GM23338 (cell line): ENCODE measurements around the gene AOC1. TPM values are rescaled to one million over a fixed set of nuclear protein-coding genes. Genes with fewer than 3 reads are reported as not detected.

Experiments
- EZH2phosphoT487 ChIP-seq: fragments of 200-600 bp; sonication (generic); IDR thresholded peaks from one replicate; pipeline ENCODE4 v1.8.1; 2018; ENCODE audit warnings: antibody characterized with exemption; ENCODE audit not compliant: unreplicated experiment
- JUNB ChIP-seq: IDR thresholded peaks from one replicate; pipeline ENCODE4 v1.6.1; 2016; ENCODE audit warnings: antibody characterized with exemption; ENCODE audit not compliant: unreplicated experiment
- NANOG ChIP-seq: IDR thresholded peaks from 2 replicates; pipeline ENCODE4 v1.6.1; 2016; ENCODE audit warnings: antibody characterized with exemption, borderline replicate concordance
- POLR2AphosphoS5 ChIP-seq: IDR thresholded peaks from 2 replicates; pipeline ENCODE4 v1.6.1; 2016; ENCODE audit warnings: antibody characterized with exemption, low read depth
- REST ChIP-seq: IDR thresholded peaks from one replicate; pipeline ENCODE4 v1.6.1; 2018; ENCODE audit warnings: antibody characterized with exemption; ENCODE audit not compliant: unreplicated experiment
- STAT1 ChIP-seq: IDR thresholded peaks from one replicate; pipeline ENCODE4 v1.6.1; 2016; ENCODE audit warnings: antibody characterized with exemption; ENCODE audit not compliant: unreplicated experiment
- ZNF114 ChIP-seq: fragments of 250-450 bp; sonication (Bioruptor Pico); IDR thresholded peaks from 2 replicates; pipeline ENCODE4 v1.5.0; 2020; ENCODE audit warnings: mild to moderate bottlenecking, moderate library complexity
- ZNF331 ChIP-seq: fragments of 250-450 bp; sonication (Bioruptor Pico); IDR thresholded peaks from 2 replicates; pipeline ENCODE4 v1.5.0; 2020; ENCODE audit warnings: low read depth, mild to moderate bottlenecking, moderate library complexity
- polyA plus RNA-seq: library from polyadenylated mRNA; unstranded; fragments of >200 nt; fragmentation: Nextera tagmentation; extraction: Ambion mirVana; gene quantifications from 2 replicates; pipeline ENCODE4 v1.2.1, GENCODE V29; 2016
- total RNA-seq: library from RNA; depleted of rRNA; stranded (reverse); fragments of >200 nt; shearing (Covaris generic); gene quantifications from 2 replicates; pipeline ENCODE4 v1.2.3, GENCODE V29; 2014
- TF ChIP-seq, protein P1 (sequence below): fragments of 250-450 bp; sonication (Bioruptor Pico); IDR thresholded peaks from 2 replicates; pipeline ENCODE4 v1.5.0; 2020; ENCODE audit warnings: mild to moderate bottlenecking, moderate library complexity
- TF ChIP-seq, protein P2 (sequence below), 2 experiments: fragments of 200-600 bp in 1 of 2; sonication (generic) in 1 of 2; conservative IDR thresholded peaks; 2 replicates each; pipeline versions ENCODE4 v1.5.1 to v1.6.1; 2016 to 2017; ENCODE audit warnings: antibody characterized with exemption in 2 of 2, low read depth in 2 of 2, mild to moderate bottlenecking in 2 of 2, moderate library complexity in 1 of 2

The AOC1 gene
- total and polyA plus RNA-seq, 2 experiments from 2014 or later = not detected

DNA sequence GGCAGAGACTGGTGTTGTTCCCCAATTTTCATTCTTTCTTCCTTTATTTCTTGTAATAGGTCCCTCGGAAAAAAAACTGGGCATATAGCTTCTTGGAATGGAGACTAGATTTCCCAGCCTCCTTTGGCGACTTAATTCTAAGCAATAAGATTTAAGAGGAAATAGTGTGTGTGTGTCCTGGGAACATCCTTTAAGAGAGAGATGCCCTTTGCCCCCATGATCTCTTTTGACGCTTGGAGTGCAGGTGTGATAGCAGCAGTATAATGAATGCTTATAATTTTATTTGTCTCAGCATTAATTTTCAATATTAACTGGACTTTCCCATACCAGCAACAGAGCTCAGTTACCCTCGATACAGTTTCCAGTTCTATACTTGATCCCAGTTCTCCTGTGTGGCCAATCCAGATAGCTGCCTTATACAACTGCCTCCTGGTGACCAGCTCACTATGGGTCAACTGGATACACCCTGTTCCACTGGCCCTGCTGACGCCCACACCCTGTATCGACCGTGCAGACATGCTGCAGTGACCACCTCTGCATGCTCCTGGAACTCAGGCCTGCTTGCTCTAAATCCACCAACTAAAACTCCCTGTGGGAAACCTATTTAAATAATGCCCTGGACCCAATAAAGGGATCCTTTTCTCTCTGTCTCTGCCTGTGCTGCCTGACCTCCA is 37.9 kb upstream of the AOC1 start (continued):
- TF ChIP-seq, protein P1, sequence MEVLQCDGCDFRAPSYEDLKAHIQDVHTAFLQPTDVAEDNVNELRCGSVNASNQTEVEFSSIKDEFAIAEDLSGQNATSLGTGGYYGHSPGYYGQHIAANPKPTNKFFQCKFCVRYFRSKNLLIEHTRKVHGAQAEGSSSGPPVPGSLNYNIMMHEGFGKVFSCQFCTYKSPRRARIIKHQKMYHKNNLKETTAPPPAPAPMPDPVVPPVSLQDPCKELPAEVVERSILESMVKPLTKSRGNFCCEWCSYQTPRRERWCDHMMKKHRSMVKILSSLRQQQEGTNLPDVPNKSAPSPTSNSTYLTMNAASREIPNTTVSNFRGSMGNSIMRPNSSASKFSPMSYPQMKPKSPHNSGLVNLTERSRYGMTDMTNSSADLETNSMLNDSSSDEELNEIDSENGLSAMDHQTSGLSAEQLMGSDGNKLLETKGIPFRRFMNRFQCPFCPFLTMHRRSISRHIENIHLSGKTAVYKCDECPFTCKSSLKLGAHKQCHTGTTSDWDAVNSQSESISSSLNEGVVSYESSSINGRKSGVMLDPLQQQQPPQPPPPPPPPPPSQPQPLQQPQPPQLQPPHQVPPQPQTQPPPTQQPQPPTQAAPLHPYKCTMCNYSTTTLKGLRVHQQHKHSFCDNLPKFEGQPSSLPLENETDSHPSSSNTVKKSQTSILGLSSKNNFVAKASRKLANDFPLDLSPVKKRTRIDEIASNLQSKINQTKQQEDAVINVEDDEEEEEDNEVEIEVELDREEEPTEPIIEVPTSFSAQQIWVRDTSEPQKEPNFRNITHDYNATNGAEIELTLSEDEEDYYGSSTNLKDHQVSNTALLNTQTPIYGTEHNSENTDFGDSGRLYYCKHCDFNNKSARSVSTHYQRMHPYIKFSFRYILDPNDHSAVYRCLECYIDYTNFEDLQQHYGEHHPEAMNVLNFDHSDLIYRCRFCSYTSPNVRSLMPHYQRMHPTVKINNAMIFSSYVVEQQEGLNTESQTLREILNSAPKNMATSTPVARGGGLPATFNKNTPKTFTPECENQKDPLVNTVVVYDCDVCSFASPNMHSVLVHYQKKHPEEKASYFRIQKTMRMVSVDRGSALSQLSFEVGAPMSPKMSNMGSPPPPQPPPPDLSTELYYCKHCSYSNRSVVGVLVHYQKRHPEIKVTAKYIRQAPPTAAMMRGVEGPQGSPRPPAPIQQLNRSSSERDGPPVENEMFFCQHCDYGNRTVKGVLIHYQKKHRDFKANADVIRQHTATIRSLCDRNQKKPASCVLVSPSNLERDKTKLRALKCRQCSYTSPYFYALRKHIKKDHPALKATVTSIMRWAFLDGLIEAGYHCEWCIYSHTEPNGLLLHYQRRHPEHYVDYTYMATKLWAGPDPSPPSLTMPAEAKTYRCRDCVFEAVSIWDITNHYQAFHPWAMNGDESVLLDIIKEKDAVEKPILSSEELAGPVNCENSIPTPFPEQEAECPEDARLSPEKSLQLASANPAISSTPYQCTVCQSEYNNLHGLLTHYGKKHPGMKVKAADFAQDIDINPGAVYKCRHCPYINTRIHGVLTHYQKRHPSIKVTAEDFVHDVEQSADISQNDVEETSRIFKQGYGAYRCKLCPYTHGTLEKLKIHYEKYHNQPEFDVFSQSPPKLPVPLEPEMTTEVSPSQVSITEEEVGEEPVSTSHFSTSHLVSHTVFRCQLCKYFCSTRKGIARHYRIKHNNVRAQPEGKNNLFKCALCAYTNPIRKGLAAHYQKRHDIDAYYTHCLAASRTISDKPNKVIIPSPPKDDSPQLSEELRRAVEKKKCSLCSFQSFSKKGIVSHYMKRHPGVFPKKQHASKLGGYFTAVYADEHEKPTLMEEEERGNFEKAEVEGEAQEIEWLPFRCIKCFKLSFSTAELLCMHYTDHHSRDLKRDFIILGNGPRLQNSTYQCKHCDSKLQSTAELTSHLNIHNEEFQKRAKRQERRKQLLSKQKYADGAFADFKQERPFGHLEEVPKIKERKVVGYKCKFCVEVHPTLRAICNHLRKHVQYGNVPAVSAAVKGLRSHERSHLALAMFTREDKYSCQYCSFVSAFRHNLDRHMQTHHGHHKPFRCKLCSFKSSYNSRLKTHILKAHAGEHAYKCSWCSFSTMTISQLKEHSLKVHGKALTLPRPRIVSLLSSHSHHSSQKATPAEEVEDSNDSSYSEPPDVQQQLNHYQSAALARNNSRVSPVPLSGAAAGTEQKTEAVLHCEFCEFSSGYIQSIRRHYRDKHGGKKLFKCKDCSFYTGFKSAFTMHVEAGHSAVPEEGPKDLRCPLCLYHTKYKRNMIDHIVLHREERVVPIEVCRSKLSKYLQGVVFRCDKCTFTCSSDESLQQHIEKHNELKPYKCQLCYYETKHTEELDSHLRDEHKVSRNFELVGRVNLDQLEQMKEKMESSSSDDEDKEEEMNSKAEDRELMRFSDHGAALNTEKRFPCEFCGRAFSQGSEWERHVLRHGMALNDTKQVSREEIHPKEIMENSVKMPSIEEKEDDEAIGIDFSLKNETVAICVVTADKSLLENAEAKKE = no peak
- TF ChIP-seq POLR2AphosphoS5 (no peak), ZNF331 (no peak), EZH2phosphoT487 (no peak), ZNF114 (no peak), NANOG (no peak), STAT1 (no peak), REST (no peak), JUNB (no peak)
- TF ChIP-seq, protein P2, sequence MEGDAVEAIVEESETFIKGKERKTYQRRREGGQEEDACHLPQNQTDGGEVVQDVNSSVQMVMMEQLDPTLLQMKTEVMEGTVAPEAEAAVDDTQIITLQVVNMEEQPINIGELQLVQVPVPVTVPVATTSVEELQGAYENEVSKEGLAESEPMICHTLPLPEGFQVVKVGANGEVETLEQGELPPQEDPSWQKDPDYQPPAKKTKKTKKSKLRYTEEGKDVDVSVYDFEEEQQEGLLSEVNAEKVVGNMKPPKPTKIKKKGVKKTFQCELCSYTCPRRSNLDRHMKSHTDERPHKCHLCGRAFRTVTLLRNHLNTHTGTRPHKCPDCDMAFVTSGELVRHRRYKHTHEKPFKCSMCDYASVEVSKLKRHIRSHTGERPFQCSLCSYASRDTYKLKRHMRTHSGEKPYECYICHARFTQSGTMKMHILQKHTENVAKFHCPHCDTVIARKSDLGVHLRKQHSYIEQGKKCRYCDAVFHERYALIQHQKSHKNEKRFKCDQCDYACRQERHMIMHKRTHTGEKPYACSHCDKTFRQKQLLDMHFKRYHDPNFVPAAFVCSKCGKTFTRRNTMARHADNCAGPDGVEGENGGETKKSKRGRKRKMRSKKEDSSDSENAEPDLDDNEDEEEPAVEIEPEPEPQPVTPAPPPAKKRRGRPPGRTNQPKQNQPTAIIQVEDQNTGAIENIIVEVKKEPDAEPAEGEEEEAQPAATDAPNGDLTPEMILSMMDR (conservative IDR thresholded peaks at IDR 0.05; ENCODE audit: low read depth in 2 of 2) = no peak
